H9 (cell line): Measurements from ENCODE around the gene ITPKB. TPM values are rescaled to one million over a fixed set of nuclear protein-coding genes. Genes with fewer than 3 reads are reported as not detected.

ENCODE experiments used
- DNase-seq: peaks from one replicate; pipeline ENCODE4 v3.0.0-alpha.2; 2017
- H2AFZ ChIP-seq: one replicate; pipeline ENCODE4 v1.6.1; 2013; ENCODE audit warnings: mild to moderate bottlenecking, low read length, control low read depth, moderate library complexity
- H2AK5ac ChIP-seq: 2 replicates; pipeline ENCODE4 v1.6.1; 2013; ENCODE audit warnings: low read length, control low read depth, mixed read lengths; ENCODE audit not compliant: insufficient read length
- H2BK120ac ChIP-seq: one replicate; pipeline ENCODE4 v1.6.1; 2013; ENCODE audit warnings: low read depth, mild to moderate bottlenecking, low read length, control low read depth, inconsistent platforms; ENCODE audit not compliant: poor library complexity, severe bottlenecking
- H2BK12ac ChIP-seq: 2 replicates; pipeline ENCODE4 v1.6.1; 2013; ENCODE audit warnings: low read length, control low read depth, mixed read lengths, low read depth; ENCODE audit not compliant: insufficient read length
- H2BK15ac ChIP-seq: 2 replicates; pipeline ENCODE4 v1.6.1; 2013; ENCODE audit warnings: low read depth, low read length, control low read depth
- H2BK20ac ChIP-seq: one replicate; pipeline ENCODE4 v1.6.1; 2013; ENCODE audit warnings: low read depth, mild to moderate bottlenecking, low read length, control low read depth, inconsistent platforms; ENCODE audit not compliant: poor library complexity, severe bottlenecking
- H2BK5ac ChIP-seq: 2 replicates; pipeline ENCODE4 v1.6.1; 2013; ENCODE audit warnings: low read length, control low read depth, mixed read lengths; ENCODE audit not compliant: insufficient read length
- H3K14ac ChIP-seq: 2 replicates; pipeline ENCODE4 v1.6.1; 2013; ENCODE audit warnings: low read length, control low read depth; ENCODE audit not compliant: insufficient read depth
- H3K18ac ChIP-seq: 2 replicates; pipeline ENCODE4 v1.6.1; 2013; ENCODE audit warnings: low read depth, mild to moderate bottlenecking, mixed read lengths, low read length, control low read depth; ENCODE audit not compliant: insufficient read length
- H3K23ac ChIP-seq: 2 replicates; pipeline ENCODE4 v1.6.1; 2013; ENCODE audit warnings: low read length, control low read depth, mixed read lengths, low read depth; ENCODE audit not compliant: insufficient read length
- H3K23me2 ChIP-seq: 2 replicates; pipeline ENCODE4 v1.6.1; 2013; ENCODE audit warnings: low read depth, mild to moderate bottlenecking, mixed read lengths, low read length, control low read depth; ENCODE audit not compliant: insufficient read length, poor library complexity, severe bottlenecking
- H3K27ac ChIP-seq: 2 replicates; pipeline ENCODE4 v1.5.1; 2013; ENCODE audit warnings: low read length, control low read depth, mixed read lengths, low read depth; ENCODE audit not compliant: insufficient read length
- H3K27me3 ChIP-seq: 2 replicates; pipeline ENCODE4 v1.6.1; 2013; ENCODE audit warnings: low read length, control low read depth, inconsistent platforms; ENCODE audit not compliant: insufficient read depth
- H3K4ac ChIP-seq: 2 replicates; pipeline ENCODE4 v1.6.1; 2013; ENCODE audit warnings: low read depth, mild to moderate bottlenecking, control low read depth, inconsistent platforms, low read length, moderate library complexity
- H3K4me1 ChIP-seq: 2 replicates; pipeline ENCODE4 v1.6.1; 2013; ENCODE audit warnings: low read length, control low read depth, inconsistent platforms; ENCODE audit not compliant: insufficient read depth
- H3K4me2 ChIP-seq: 2 replicates; pipeline ENCODE4 v1.6.1; 2013; ENCODE audit warnings: low read length, control low read depth, mixed read lengths; ENCODE audit not compliant: insufficient read length, insufficient read depth
- H3K56ac ChIP-seq: 2 replicates; pipeline ENCODE4 v1.6.1; 2013; ENCODE audit warnings: low read depth, mild to moderate bottlenecking, mixed read lengths, low read length, control low read depth; ENCODE audit not compliant: insufficient read length
- H3K79me1 ChIP-seq: 2 replicates; pipeline ENCODE4 v1.6.1; 2013; ENCODE audit warnings: low read depth, mild to moderate bottlenecking, moderate library complexity, low read length, control low read depth, inconsistent platforms; ENCODE audit not compliant: insufficient read depth, poor library complexity, severe bottlenecking
- H3K79me2 ChIP-seq: 2 replicates; pipeline ENCODE4 v1.6.1; 2013; ENCODE audit warnings: low read length, control low read depth, inconsistent platforms; ENCODE audit not compliant: insufficient read depth
- H3K9ac ChIP-seq: 2 replicates; pipeline ENCODE4 v1.6.1; 2013; ENCODE audit warnings: low read length, control low read depth, mixed read lengths; ENCODE audit not compliant: insufficient read length; ENCODE audit errors: extremely low read depth
- H3K9me3 ChIP-seq: one replicate; pipeline ENCODE4 v1.6.1; 2013; ENCODE audit warnings: low read depth, low read length, inconsistent platforms; ENCODE audit not compliant: control insufficient read depth
- H3T11ph ChIP-seq: one replicate; pipeline ENCODE4 v1.6.1; 2013; ENCODE audit warnings: mild to moderate bottlenecking, low read length, control low read depth, inconsistent platforms
- H4K20me1 ChIP-seq: one replicate; pipeline ENCODE4 v1.6.1; 2013; ENCODE audit not compliant: control insufficient read depth, insufficient read length, insufficient read depth
- H4K5ac ChIP-seq: 2 replicates; pipeline ENCODE4 v1.6.1; 2013; ENCODE audit warnings: low read depth, mild to moderate bottlenecking, mixed read lengths, low read length, control low read depth; ENCODE audit not compliant: insufficient read length
- H4K8ac ChIP-seq: replicated peaks from 2 replicates; pipeline ENCODE4 v1.6.1; 2013; ENCODE audit warnings: low read length, control low read depth, mixed read lengths, low read depth; ENCODE audit not compliant: insufficient read length
- H4K91ac ChIP-seq: 2 replicates; pipeline ENCODE4 v1.6.1; 2013; ENCODE audit warnings: low read depth, mild to moderate bottlenecking, moderate library complexity, mixed read lengths, low read length, control low read depth; ENCODE audit not compliant: insufficient read length
- H3K27ac Mint-ChIP-seq, 3 experiments: 2 replicates in 2 of 3; 3 replicates in 1 of 3; pipeline ENCODE4 v1.8.0; 2020 to 2021; ENCODE audit warnings: mixed read lengths in 3 of 3, mild to moderate bottlenecking in 1 of 3, moderate library complexity in 1 of 3
- H3K27me3 Mint-ChIP-seq: 2 replicates; pipeline ENCODE4 v1.8.0; 2021; ENCODE audit warnings: low read depth, mild to moderate bottlenecking, moderate library complexity, mixed read lengths
- H3K36me3 Mint-ChIP-seq, 3 experiments: 2 replicates in 2 of 3; 3 replicates in 1 of 3; pipeline ENCODE4 v1.8.0; 2020 to 2021; ENCODE audit warnings: low read depth in 3 of 3, mixed read lengths in 3 of 3; ENCODE audit not compliant: insufficient read depth in 1 of 3
- H3K4me1 Mint-ChIP-seq, 2 experiments: 2 replicates each; pipeline ENCODE4 v1.8.0; 2020; ENCODE audit warnings: mixed read lengths in 2 of 2
- H3K4me3 Mint-ChIP-seq, 2 experiments: 2 replicates in 1 of 2; 3 replicates in 1 of 2; pipeline ENCODE4 v1.8.0; 2020 to 2021; ENCODE audit warnings: mild to moderate bottlenecking in 2 of 2, mixed read lengths in 2 of 2, moderate library complexity in 1 of 2
- H3K9me3 Mint-ChIP-seq, 2 experiments: 2 replicates in 1 of 2; 3 replicates in 1 of 2; pipeline ENCODE4 v1.8.0; 2020; ENCODE audit warnings: mild to moderate bottlenecking in 2 of 2, mixed read lengths in 2 of 2, moderate library complexity in 1 of 2
- WGBS: extraction: QIAGEN DNeasy Blood & Tissue Kit; methylation state at CpG from one replicate; pipeline ENCODE4 v1.1.7; 2013; ENCODE audit warnings: missing lambda C conversion rate, low lambda C conversion rate, mixed read lengths; ENCODE audit not compliant: insufficient read length; ENCODE audit errors: extremely low coverage; 5-methylcytosine and 5-hydroxymethylcytosine counted together
- total RNA-seq: library from RNA; stranded (reverse); gene quantifications from 2 replicates; pipeline ENCODE4 v1.2.1, GENCODE V29; 2021
- TF ChIP-seq, protein P1 (sequence below): fragments of 200-600 bp; sonication (generic); conservative IDR thresholded peaks from 3 replicates; pipeline ENCODE4 v1.8.0; 2021; ENCODE audit warnings: antibody characterized with exemption, mild to moderate bottlenecking

ITPKB gene
- total RNA-seq, 1 experiment from 2014 or later: 3.8 TPM

- H3T11ph ChIP-seq: no peak overlapping the region
- peak overlapping the region; percentile 17 for H3K4me2 ChIP-seq
- Mint-ChIP-seq H3K4me1 (peaks cover 35 to 40% of the 10 kb centered on the region in 2 experiments), H3K27me3 (no peaks in the 10 kb centered on the region), H3K27ac (peak overlapping the region; percentile 60 to 71 (median 65); a peak in 4 of 7 replicates), H3K9me3 (peaks cover 0 to 2% of the 10 kb centered on the region in 2 experiments; a peak in 1 of 5 replicates), H3K36me3 (no peaks in the 10 kb centered on the region), H3K4me3 (peak overlapping the region in 1 of 2 experiments; percentile 43; a peak in 3 of 5 replicates)
- H3K79me1 ChIP-seq: no peaks in the 10 kb centered on the region
- H2BK5ac ChIP-seq: no peak overlapping the region
- no peak overlapping the region for H2BK12ac ChIP-seq
- no peak overlapping the region for H3K56ac ChIP-seq
- no peak overlapping the region for H4K5ac ChIP-seq
- TF ChIP-seq, protein P1, sequence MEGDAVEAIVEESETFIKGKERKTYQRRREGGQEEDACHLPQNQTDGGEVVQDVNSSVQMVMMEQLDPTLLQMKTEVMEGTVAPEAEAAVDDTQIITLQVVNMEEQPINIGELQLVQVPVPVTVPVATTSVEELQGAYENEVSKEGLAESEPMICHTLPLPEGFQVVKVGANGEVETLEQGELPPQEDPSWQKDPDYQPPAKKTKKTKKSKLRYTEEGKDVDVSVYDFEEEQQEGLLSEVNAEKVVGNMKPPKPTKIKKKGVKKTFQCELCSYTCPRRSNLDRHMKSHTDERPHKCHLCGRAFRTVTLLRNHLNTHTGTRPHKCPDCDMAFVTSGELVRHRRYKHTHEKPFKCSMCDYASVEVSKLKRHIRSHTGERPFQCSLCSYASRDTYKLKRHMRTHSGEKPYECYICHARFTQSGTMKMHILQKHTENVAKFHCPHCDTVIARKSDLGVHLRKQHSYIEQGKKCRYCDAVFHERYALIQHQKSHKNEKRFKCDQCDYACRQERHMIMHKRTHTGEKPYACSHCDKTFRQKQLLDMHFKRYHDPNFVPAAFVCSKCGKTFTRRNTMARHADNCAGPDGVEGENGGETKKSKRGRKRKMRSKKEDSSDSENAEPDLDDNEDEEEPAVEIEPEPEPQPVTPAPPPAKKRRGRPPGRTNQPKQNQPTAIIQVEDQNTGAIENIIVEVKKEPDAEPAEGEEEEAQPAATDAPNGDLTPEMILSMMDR: no peak
- H2AFZ ChIP-seq: peak overlapping the region; percentile 6
- no peaks in the 10 kb centered on the region for H3K27me3 ChIP-seq
- H2AK5ac ChIP-seq: no peak overlapping the region
- H4K8ac ChIP-seq: no peak overlapping the region
- H2BK15ac ChIP-seq: no peak overlapping the region
- H3K4ac ChIP-seq: no peak overlapping the region
- no peaks in the 10 kb centered on the region for H4K20me1 ChIP-seq
- no peak overlapping the region for H3K14ac ChIP-seq
- H3K4me1 ChIP-seq: peaks cover 12% of the 10 kb centered on the region; the same call in 1 of the 2 replicates
- no peaks in the 10 kb centered on the region for H3K9me3 ChIP-seq
- no peak overlapping the region for H3K9ac ChIP-seq
- no peak overlapping the region for H3K18ac ChIP-seq
- H2BK120ac ChIP-seq: no peak overlapping the region
- no peak overlapping the region for H3K23ac ChIP-seq
- H3K79me2 ChIP-seq: no peaks in the 10 kb centered on the region
- peak; percentile 78 for DNase-seq
- no CpG with 5 or more reads among the region's 4 CpGs for WGBS
- no peaks in the 10 kb centered on the region for H3K23me2 ChIP-seq
- no peak overlapping the region for H4K91ac ChIP-seq
- no peak overlapping the region for H2BK20ac ChIP-seq
- H3K27ac ChIP-seq: no peak overlapping the region
Observed at GRCh38 chr1:226763905-226764264, 24.8 kb upstream of the ITPKB start.
